KMS-11 (cell line): ENCODE results near the gene NRF1.
"Not testable (repeated sequence)": the region's sequence is repeated elsewhere in the genome, so short reads cannot be mapped to it uniquely, and the experiment has no call there.

ENCODE experiments used
- H2AFZ ChIP-seq: fragments of 200-600 bp; sonication (generic); 2 replicates; pipeline ENCODE4 v1.6.1; 2016; ENCODE audit warnings: antibody characterized with exemption, mixed run types, low read depth
- H3K27ac ChIP-seq: fragments of 200-600 bp; sonication (generic); 2 replicates; pipeline ENCODE4 v1.6.1; 2016; ENCODE audit warnings: mild to moderate bottlenecking, mixed run types
- H3K27me3 ChIP-seq: fragments of 200-600 bp; sonication (generic); 2 replicates; pipeline ENCODE4 v1.6.1; 2017; ENCODE audit warnings: mild to moderate bottlenecking, low read depth, mixed run types, moderate library complexity; ENCODE audit not compliant: insufficient read depth
- H3K36me3 ChIP-seq: fragments of 200-600 bp; sonication (generic); 2 replicates; pipeline ENCODE4 v1.6.1; 2017; ENCODE audit warnings: mild to moderate bottlenecking, mixed run types; ENCODE audit not compliant: insufficient read depth
- H3K4me1 ChIP-seq: fragments of 200-600 bp; sonication (generic); 2 replicates; pipeline ENCODE4 v1.6.1; 2016; ENCODE audit warnings: mild to moderate bottlenecking, low read depth, mixed run types; ENCODE audit not compliant: poor library complexity, severe bottlenecking
- H3K4me2 ChIP-seq: fragments of 200-600 bp; sonication (generic); 2 replicates; pipeline ENCODE4 v1.7.0; 2016; ENCODE audit warnings: mild to moderate bottlenecking, mixed run types
- H3K4me3 ChIP-seq: fragments of 200-600 bp; sonication (generic); IDR thresholded peaks from 2 replicates; pipeline ENCODE4 v1.6.1; 2017; ENCODE audit warnings: low read depth, low read length, mixed read lengths; ENCODE audit not compliant: insufficient read depth
- H3K79me2 ChIP-seq: fragments of 200-600 bp; sonication (generic); 2 replicates; pipeline ENCODE4 v1.6.1; 2016; ENCODE audit warnings: low read depth, mixed run types; ENCODE audit not compliant: insufficient read depth
- H3K9ac ChIP-seq: fragments of 200-600 bp; sonication (generic); 2 replicates; pipeline ENCODE4 v1.6.1; 2016; ENCODE audit warnings: mild to moderate bottlenecking, mixed run types
- H4K20me1 ChIP-seq: fragments of 200-600 bp; sonication (generic); 2 replicates; pipeline ENCODE4 v1.6.1; 2016; ENCODE audit warnings: mild to moderate bottlenecking, mixed run types; ENCODE audit not compliant: insufficient read depth
- CTCF ChIP-seq: fragments of 200-600 bp; sonication (generic); conservative IDR thresholded peaks from 2 replicates; pipeline ENCODE4 v1.6.1; 2017; ENCODE audit warnings: low read depth, mild to moderate bottlenecking, antibody characterized with exemption, low read length, moderate library complexity, mixed read lengths

NRF1 gene

GRCh38 chr7:129630341-129630740 lies 18.8 kb downstream of the NRF1 start:
- Histone ChIP-seq H3K79me2 (peaks cover 60% of the 10 kb centered on the region; the same call in 1 of the 2 replicates), H3K4me3 (no peak overlapping the region), H3K27ac (no peak overlapping the region), H4K20me1 (no peaks in the 10 kb centered on the region), H3K4me1 (peaks cover 15% of the 10 kb centered on the region), H3K4me2 (no peak overlapping the region), H3K36me3 (no peaks in the 10 kb centered on the region), H3K9ac (no peak overlapping the region), H2AFZ (no peak overlapping the region), H3K27me3 (no peaks in the 10 kb centered on the region)
- TF ChIP-seq CTCF, result no peak

DNA sequence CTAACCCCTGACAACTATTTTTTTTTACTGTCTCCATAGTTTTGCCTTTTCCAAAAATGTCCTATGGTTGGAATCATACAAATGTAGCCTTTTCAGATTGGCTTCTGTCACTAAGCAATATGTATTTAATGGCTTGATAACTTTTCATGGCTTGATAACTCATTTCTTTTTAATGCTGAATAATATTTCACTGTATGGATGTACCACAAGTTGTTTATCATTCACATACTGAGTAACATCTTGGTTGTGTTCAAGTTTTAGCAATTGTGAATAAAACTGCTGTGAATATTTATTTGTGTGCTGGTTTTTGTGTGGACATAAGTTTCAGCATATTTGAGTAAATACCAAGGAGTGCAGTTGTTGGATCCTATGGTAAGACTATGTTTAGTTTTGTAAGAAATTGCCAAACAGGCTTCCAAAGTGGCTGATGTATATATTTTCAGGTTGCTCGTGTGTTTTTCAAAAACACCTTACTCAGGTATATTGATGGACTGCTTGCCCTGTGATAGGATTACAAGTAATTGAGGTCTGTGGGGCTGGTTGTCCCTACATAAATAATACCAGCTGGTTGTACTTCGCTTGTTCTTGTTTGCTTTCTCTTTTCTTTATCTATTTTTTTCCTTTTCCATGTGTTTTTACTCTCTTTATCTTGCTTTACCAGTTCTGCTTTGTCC lies 23.0 kb downstream of the NRF1 start:
- Histone ChIP-seq H3K27ac (no peak overlapping the region), H3K4me2 (no peak overlapping the region), H3K9ac (no peak overlapping the region), H3K4me1 (peaks cover 26% of the 10 kb centered on the region), H3K79me2 (peaks cover 34% of the 10 kb centered on the region; the same call in 1 of the 2 replicates), H3K36me3 (no peaks in the 10 kb centered on the region), H3K4me3 (no peak overlapping the region), H4K20me1 (no peaks in the 10 kb centered on the region), H3K27me3 (no peaks in the 10 kb centered on the region), H2AFZ (no peak overlapping the region)
- TF ChIP-seq CTCF, result no peak

- no peak overlapping the region for H3K27ac ChIP-seq
- H3K79me2 ChIP-seq, result peaks cover 24% of the 10 kb centered on the region; the same call in 1 of the 2 replicates
- no peak overlapping the region for H3K4me2 ChIP-seq
- H3K4me1 ChIP-seq, result peaks cover 26% of the 10 kb centered on the region
- no peak overlapping the region for H3K9ac ChIP-seq
- H3K27me3 ChIP-seq, result no peaks in the 10 kb centered on the region
- no peak overlapping the region for H3K4me3 ChIP-seq
- H4K20me1 ChIP-seq, result no peaks in the 10 kb centered on the region
- no peaks in the 10 kb centered on the region for H3K36me3 ChIP-seq
- TF ChIP-seq CTCF, result peak; percentile 93
- no peak overlapping the region for H2AFZ ChIP-seq
Observed at GRCh38 chr7:129635300-129636029, 23.9 kb downstream of the NRF1 start.

DNA sequence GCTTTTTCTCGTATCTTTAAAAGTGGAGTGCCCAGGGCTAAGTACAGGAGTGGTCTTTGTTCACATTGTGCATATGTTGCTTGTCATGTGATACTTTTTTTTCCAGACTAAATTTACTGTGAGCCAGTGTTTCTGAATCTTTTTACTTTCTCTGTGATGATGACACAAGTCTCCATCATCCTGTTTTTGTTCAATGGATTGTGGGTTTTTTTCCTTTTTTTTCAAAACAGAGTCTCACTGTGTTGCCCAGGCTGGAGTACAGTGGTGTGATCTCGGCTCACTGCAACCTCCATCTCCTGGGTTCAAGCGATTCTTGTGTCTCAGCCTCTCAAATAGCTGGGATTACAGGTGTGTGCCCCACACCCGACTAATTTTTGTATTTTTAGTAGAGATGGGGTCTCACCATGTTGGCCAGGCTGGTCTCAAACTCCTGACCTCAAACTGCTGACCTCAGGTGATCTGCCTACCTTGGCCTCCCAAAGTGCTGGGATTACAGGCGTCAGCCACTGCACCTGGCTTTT lies 24.6 kb downstream of the NRF1 start:
- H4K20me1 ChIP-seq, H3K36me3 ChIP-seq: not testable (repeated sequence)
- H3K4me1 ChIP-seq, result peaks cover 26% of the 10 kb centered on the region

More for the DNA sequence above, 24.6 kb downstream of the NRF1 start:
- Histone ChIP-seq H3K79me2 (peaks cover 18% of the 10 kb centered on the region; the same call in 1 of the 2 replicates), H3K4me2 (0 out of 2 replicates have a peak overlapping the region, but pooled peaks have one; percentile 2)
- H3K9ac ChIP-seq, H3K4me3 ChIP-seq, H3K27ac ChIP-seq, H3K27me3 ChIP-seq, H2AFZ ChIP-seq: not testable (repeated sequence)
